ENCODE measurements around the gene BRICD5. TPM values are rescaled to one million over a fixed set of nuclear protein-coding genes. Genes with fewer than 3 reads are reported as not detected.
"Not testable (repeated sequence)": the region's sequence is repeated elsewhere in the genome, so short reads cannot be mapped to it uniquely, and the experiment has no call there.

BRICD5 gene
- total and polyA plus RNA-seq, 9 donors: 3.9 to 11.0 (median 6.6) TPM

GRCh38 chr16:2250652-2251295 lies 40.1 kb upstream of the BRICD5 start:
- peak overlapping the region; percentile 74 for H3K27ac ChIP-seq (ENCODE audit: low read length)
- 0% methylated on average over 25 of the region's 35 CpGs for WGBS (ENCODE audit: insufficient coverage)
- peaks cover 55% of the 10 kb centered on the region for H3K36me3 ChIP-seq (ENCODE audit: control insufficient read depth, insufficient read depth, low read length)
- DNase-seq: no peak
- peak overlapping the region; percentile 68 for H3K4me3 ChIP-seq (ENCODE audit: low read length)
- no peaks in the 10 kb centered on the region for H3K27me3 ChIP-seq (ENCODE audit: control insufficient read depth, insufficient read depth, low read length)
- H3K4me1 ChIP-seq (ENCODE audit: control insufficient read depth, insufficient read depth, low read length): peaks cover 16% of the 10 kb centered on the region
- H3K9me3 ChIP-seq (replicated peaks; ENCODE audit: control insufficient read depth, low read depth, low read length): no peaks in the 10 kb centered on the region

- H3K27ac ChIP-seq (ENCODE audit: low read length): no peak overlapping the region
- H3K9me3 ChIP-seq (replicated peaks; ENCODE audit: control insufficient read depth, low read depth, low read length): no peaks in the 10 kb centered on the region
- DNase-seq: no peak
- peaks cover 61% of the 10 kb centered on the region for H3K36me3 ChIP-seq (ENCODE audit: control insufficient read depth, insufficient read depth, low read length)
- 91% methylated on average over 15 of the region's 18 CpGs for WGBS (ENCODE audit: insufficient coverage)
- peaks cover 8% of the 10 kb centered on the region for H3K4me1 ChIP-seq (ENCODE audit: control insufficient read depth, insufficient read depth, low read length)
- H3K4me3 ChIP-seq (ENCODE audit: low read length): no peak overlapping the region
- H3K27me3 ChIP-seq (ENCODE audit: control insufficient read depth, insufficient read depth, low read length): no peaks in the 10 kb centered on the region
These were observed 35.7 kb upstream of the BRICD5 start for GRCh38 chr16:2246301-2246885.

DNA sequence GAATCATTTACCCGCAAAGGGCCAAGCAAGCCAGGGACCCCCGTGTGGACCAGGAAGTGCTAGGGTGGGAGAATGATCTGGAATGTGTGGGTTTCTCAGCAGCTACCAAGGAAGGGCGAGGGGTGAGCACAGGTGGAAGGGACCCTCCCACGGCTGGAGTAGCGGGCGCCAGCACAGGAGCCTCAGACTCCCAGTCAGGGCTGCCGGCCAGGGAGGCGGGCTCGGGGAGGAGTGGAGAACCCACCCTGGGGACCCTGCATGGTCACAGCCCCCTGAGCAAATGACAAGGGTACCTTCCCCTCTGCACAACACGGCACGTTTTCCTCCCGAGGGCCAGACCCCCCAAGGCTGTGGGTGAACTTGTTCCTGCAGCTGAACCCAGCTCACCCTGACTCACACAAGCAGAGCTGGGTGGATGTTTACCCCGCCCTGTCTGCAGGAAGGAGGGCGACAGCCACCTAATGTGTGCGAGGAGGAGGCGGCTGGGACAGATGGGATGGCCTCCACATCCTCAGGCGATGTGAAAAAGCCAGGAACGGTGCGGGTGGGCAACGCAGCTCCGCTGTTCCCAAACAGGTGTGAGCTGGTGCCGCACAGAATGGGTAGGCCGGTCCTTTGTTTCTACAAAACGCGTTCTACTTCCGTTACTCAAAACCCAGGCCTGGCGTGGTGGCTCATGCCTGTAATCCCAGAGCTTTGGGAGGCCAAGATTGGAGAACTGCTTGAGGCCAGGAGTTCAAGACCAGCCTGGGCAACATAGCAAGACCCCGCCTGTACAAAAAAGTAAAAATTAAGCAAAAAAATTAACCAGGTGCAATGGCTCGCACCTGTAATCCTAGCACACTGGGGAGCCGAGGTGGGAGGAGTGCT lies 34.5 kb upstream of the BRICD5 start:
- H3K27ac ChIP-seq (ENCODE audit: low read length): no peak overlapping the region
- H3K9me3 ChIP-seq (replicated peaks; ENCODE audit: control insufficient read depth, low read depth, low read length): no peaks in the 10 kb centered on the region
- peaks cover under 1% of the 10 kb centered on the region for H3K4me1 ChIP-seq (ENCODE audit: control insufficient read depth, insufficient read depth, low read length)
- peaks cover 70% of the 10 kb centered on the region for H3K36me3 ChIP-seq (ENCODE audit: control insufficient read depth, insufficient read depth, low read length)
- H3K27me3 ChIP-seq (ENCODE audit: control insufficient read depth, insufficient read depth, low read length): no peaks in the 10 kb centered on the region
- DNase-seq: no peak
- no peak overlapping the region for H3K4me3 ChIP-seq (ENCODE audit: low read length)
- 94% methylated on average over 27 of the region's 30 CpGs for WGBS (ENCODE audit: insufficient coverage)

GRCh38 chr16:2244301-2244700 lies 33.6 kb upstream of the BRICD5 start:
- no peak overlapping the region for H3K27ac ChIP-seq (ENCODE audit: low read length)
- WGBS (ENCODE audit: insufficient coverage): 71% methylated on average over 14 of the region's 17 CpGs
- peaks cover 75% of the 10 kb centered on the region for H3K36me3 ChIP-seq (ENCODE audit: control insufficient read depth, insufficient read depth, low read length)
- H3K9me3 ChIP-seq (replicated peaks; ENCODE audit: control insufficient read depth, low read depth, low read length): no peaks in the 10 kb centered on the region
- no peaks in the 10 kb centered on the region for H3K4me1 ChIP-seq (ENCODE audit: control insufficient read depth, insufficient read depth, low read length)
- no peak for DNase-seq
- no peaks in the 10 kb centered on the region for H3K27me3 ChIP-seq (ENCODE audit: control insufficient read depth, insufficient read depth, low read length)
- H3K4me3 ChIP-seq (ENCODE audit: low read length): no peak overlapping the region

GRCh38 chr16:2243781-2244180 lies 33.1 kb upstream of the BRICD5 start:
- H3K27me3 ChIP-seq (ENCODE audit: control insufficient read depth, insufficient read depth, low read length): no peaks in the 10 kb centered on the region
- DNase-seq: no peak
- H3K4me3 ChIP-seq (ENCODE audit: low read length): no peak overlapping the region
- no peaks in the 10 kb centered on the region for H3K9me3 ChIP-seq (replicated peaks; ENCODE audit: control insufficient read depth, low read depth, low read length)
- H3K4me1 ChIP-seq (ENCODE audit: control insufficient read depth, insufficient read depth, low read length): no peaks in the 10 kb centered on the region
- WGBS (ENCODE audit: insufficient coverage): 99% methylated on average over 7 of the region's 11 CpGs
- H3K36me3 ChIP-seq (ENCODE audit: control insufficient read depth, insufficient read depth, low read length): peaks cover 79% of the 10 kb centered on the region
- H3K27ac ChIP-seq (ENCODE audit: low read length): no peak overlapping the region

- no peaks in the 10 kb centered on the region for H3K4me1 ChIP-seq (ENCODE audit: control insufficient read depth, insufficient read depth, low read length)
- no peak overlapping the region for H3K4me3 ChIP-seq (ENCODE audit: low read length)
- no peak for DNase-seq
- peaks cover 75% of the 10 kb centered on the region for H3K36me3 ChIP-seq (ENCODE audit: control insufficient read depth, insufficient read depth, low read length)
- no peaks in the 10 kb centered on the region for H3K9me3 ChIP-seq (replicated peaks; ENCODE audit: control insufficient read depth, low read depth, low read length)
- 96% methylated on average over 19 of the region's 19 CpGs for WGBS (ENCODE audit: insufficient coverage)
- H3K27me3 ChIP-seq (ENCODE audit: control insufficient read depth, insufficient read depth, low read length): peaks cover 7% of the 10 kb centered on the region
- H3K27ac ChIP-seq (ENCODE audit: low read length): no peak overlapping the region
These were observed 32.4 kb upstream of the BRICD5 start for GRCh38 chr16:2243031-2243528.

DNA sequence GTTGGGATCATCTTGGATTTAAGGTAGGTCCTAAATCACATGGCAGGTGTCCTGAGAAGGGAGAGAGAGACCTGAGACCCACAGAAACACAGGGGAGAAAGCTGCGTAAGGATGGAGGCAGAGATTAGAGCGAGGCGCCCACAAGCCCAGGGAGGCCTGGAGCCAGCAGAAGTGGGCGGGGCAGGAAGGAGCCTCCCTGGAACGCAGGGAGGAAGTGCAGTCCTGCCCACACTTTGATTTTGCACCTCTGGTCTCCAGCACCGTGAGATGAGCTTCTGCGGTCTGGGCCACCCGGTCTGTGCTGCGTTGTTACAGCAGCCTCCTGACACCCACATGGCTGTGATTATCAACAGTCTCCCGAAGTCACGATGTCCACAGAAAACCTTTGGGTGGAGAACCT lies 31.9 kb upstream of the BRICD5 start:
- H3K27me3 ChIP-seq (ENCODE audit: control insufficient read depth, insufficient read depth, low read length): peaks cover 12% of the 10 kb centered on the region
- no peak overlapping the region for H3K4me3 ChIP-seq (ENCODE audit: low read length)
- H3K9me3 ChIP-seq (replicated peaks; ENCODE audit: control insufficient read depth, low read depth, low read length): no peaks in the 10 kb centered on the region
- H3K36me3 ChIP-seq (ENCODE audit: control insufficient read depth, insufficient read depth, low read length): peaks cover 73% of the 10 kb centered on the region
- WGBS (ENCODE audit: insufficient coverage): 77% methylated on average over 11 of the region's 11 CpGs
- no peak for DNase-seq
- H3K4me1 ChIP-seq (ENCODE audit: control insufficient read depth, insufficient read depth, low read length): peaks cover 4% of the 10 kb centered on the region
- H3K27ac ChIP-seq (ENCODE audit: low read length): no peak overlapping the region

DNA sequence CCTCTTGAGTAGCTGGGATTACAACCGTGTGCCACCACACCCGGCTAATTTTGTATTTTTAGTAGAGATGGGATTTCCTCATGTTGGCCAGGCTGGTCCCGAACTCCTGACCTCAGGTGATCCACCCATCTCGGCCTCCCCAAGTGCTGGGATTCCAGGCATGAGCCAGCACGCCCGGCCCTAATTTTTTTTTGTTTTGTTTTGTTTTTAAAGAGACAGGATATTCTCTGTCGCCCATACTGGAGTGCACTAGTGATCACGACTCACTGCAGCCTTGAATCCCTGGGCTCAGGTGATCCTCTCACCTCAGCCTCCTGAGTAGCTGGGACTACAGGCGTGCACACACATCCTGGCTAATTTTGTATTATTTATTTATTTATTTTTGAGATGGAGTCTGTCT lies 29.7 kb upstream of the BRICD5 start:
- DNase-seq; H3K27ac ChIP-seq (ENCODE audit: low read length); H3K9me3 ChIP-seq (replicated peaks; ENCODE audit: control insufficient read depth, low read depth, low read length); H3K4me3 ChIP-seq (ENCODE audit: low read length): not testable (repeated sequence)
- H3K4me1 ChIP-seq (ENCODE audit: control insufficient read depth, insufficient read depth, low read length): peaks cover 22% of the 10 kb centered on the region
- no CpG with 5 or more reads among the region's 9 CpGs for WGBS (ENCODE audit: insufficient coverage)
- peaks cover 60% of the 10 kb centered on the region for H3K36me3 ChIP-seq (ENCODE audit: control insufficient read depth, insufficient read depth, low read length)
- peaks cover 34% of the 10 kb centered on the region for H3K27me3 ChIP-seq (ENCODE audit: control insufficient read depth, insufficient read depth, low read length)

DNA sequence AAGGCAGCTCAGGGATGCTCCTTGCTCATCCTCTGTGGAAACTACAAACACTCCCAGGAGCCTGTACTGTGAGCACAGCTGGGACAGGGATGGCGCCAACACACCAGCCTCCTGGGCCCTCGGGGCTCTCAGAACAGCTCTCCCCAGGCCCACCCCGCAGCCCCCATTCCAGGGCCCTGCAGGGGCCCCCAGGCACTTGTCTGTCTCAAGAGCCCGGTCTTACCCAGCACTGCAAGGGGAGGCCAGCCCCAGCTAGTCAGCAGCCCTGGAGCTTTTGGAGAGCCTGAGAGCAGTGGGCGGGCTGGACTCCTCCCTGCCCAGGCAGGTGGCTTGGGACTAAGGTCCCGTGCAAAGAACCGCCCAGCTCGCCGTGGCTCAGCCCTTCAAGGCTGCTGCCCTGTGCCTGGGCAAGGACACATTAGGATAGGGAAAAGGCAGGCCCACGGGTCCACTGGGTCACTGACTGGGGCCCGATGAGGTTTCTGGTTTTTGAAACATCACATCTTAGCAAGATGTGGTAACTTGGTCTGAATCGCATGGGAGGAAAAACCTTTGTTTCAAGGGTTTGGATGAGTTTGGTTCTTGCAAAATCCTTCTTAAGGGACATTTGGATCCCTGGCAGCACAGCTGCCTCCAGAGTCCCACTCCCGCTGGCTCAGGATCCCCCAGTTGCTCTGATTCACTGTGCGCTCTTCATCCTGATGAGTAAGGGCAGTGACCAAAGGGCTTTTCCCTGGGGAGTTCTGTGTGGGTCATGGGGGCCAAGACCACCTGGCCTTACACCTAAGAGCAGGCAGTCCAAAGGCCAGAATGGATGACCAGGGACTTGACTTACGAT lies 28.4 kb upstream of the BRICD5 start:
- 66% methylated on average over 12 of the region's 15 CpGs for WGBS (ENCODE audit: insufficient coverage)

More for the DNA sequence above, 28.4 kb upstream of the BRICD5 start:
- Histone ChIP-seq H3K4me3 (ENCODE audit: low read length) (no peak overlapping the region), H3K36me3 (ENCODE audit: control insufficient read depth, insufficient read depth, low read length) (peaks cover 59% of the 10 kb centered on the region), H3K27me3 (ENCODE audit: control insufficient read depth, insufficient read depth, low read length) (peaks cover 37% of the 10 kb centered on the region), H3K27ac (ENCODE audit: low read length) (no peak overlapping the region), H3K4me1 (ENCODE audit: control insufficient read depth, insufficient read depth, low read length) (peaks cover 22% of the 10 kb centered on the region), H3K9me3 (replicated peaks; ENCODE audit: control insufficient read depth, low read depth, low read length) (no peaks in the 10 kb centered on the region)
- DNase-seq: no peak

All from muscle of leg (tissue), 11 donors.